Dermis microvascular lymphatic vessel endothelial cell (primary cell): ENCODE results near the gene DNMT3B. TPM values are rescaled to one million over a fixed set of nuclear protein-coding genes. Genes with fewer than 3 reads are reported as not detected.
"Not testable (repeated sequence)": the region's sequence is repeated elsewhere in the genome, so short reads cannot be mapped to it uniquely, and the experiment has no call there.

ENCODE experiments used
- DNase-seq, 2 donors: peaks; one replicate each; pipeline versions ENCODE4 v3.0.0 to v3.0.0-alpha.2; 2010; ENCODE audit warnings: low read depth in 2 of 2
- total RNA-seq: library from RNA; depleted of rRNA; stranded (reverse); fragments of >200 nt; gene quantifications from 2 replicates; pipeline ENCODE4 v1.2.1, GENCODE V29; 2014

DNMT3B gene
- total RNA-seq, 1 donor from 2014 or later: 1.9 TPM

GRCh38 chr20:32789896-32790750 is 27.9 kb downstream of the DNMT3B start:
- DNase-seq: peak; percentile 58 to 67

- DNase-seq: no peak
Measured at GRCh38 chr20:32790751-32791057, 28.5 kb downstream of the DNMT3B start.

GRCh38 chr20:32792316-32792715 is 30.1 kb downstream of the DNMT3B start:
- no peak for DNase-seq

- peak in 1 of 2 donors; percentile 6 for DNase-seq
Measured at GRCh38 chr20:32792731-32793458, 30.7 kb downstream of the DNMT3B start.

GRCh38 chr20:32796383-32796948 is 34.3 kb downstream of the DNMT3B start:
- no peak for DNase-seq

GRCh38 chr20:32796981-32797451 is 34.8 kb downstream of the DNMT3B start:
- DNase-seq: no peak

GRCh38 chr20:32797571-32797970 is 35.4 kb downstream of the DNMT3B start:
- not testable (repeated sequence) for DNase-seq

- DNase-seq: no peak
Measured at GRCh38 chr20:32798046-32798981, 36.1 kb downstream of the DNMT3B start.

- DNase-seq: no peak
Measured at GRCh38 chr20:32803092-32803491, 40.9 kb downstream of the DNMT3B start.

- no peak for DNase-seq
Measured at GRCh38 chr20:32804022-32804715, 42.0 kb downstream of the DNMT3B start.

GRCh38 chr20:32804817-32805216 is 42.6 kb downstream of the DNMT3B start:
- no peak for DNase-seq

GRCh38 chr20:32805721-32806120 is 43.5 kb downstream of the DNMT3B start:
- DNase-seq: no peak

GRCh38 chr20:32806356-32806755 is 44.2 kb downstream of the DNMT3B start:
- no peak for DNase-seq

- no peak for DNase-seq
Measured at GRCh38 chr20:32807706-32808105, 45.5 kb downstream of the DNMT3B start.

GRCh38 chr20:32808438-32808837 is 46.3 kb downstream of the DNMT3B start:
- no peak for DNase-seq

GRCh38 chr20:32809907-32810306 is 47.7 kb downstream of the DNMT3B start:
- DNase-seq: no peak

- no peak for DNase-seq
Measured at GRCh38 chr20:32810941-32811340, 48.8 kb downstream of the DNMT3B start.

- no peak for DNase-seq
Measured at GRCh38 chr20:32811886-32812285, 49.7 kb downstream of the DNMT3B start.

GRCh38 chr20:32819992-32820697 is 58.0 kb downstream of the DNMT3B start:
- peak in 1 of 2 donors; percentile 77 for DNase-seq
